HEK293 (cell line): Measurements from ENCODE around the gene MYH11.

Experiments used
- CTCF ChIA-PET: fragments of 350-600 bp; formaldehyde crosslinking; extraction: SDS; loops from one replicate; lab custom pipeline; 2021; ENCODE audit warnings: antibody characterized with exemption; lab: Yijun Ruan, JAX
- POLR2A ChIA-PET: fragments of 300-600 bp; formaldehyde crosslinking; extraction: SDS; loops from one replicate; lab custom pipeline; 2020; ENCODE audit warnings: antibody characterized with exemption, inconsistent platforms; lab: Yijun Ruan, JAX
- H3K27ac ChIP-seq: fragments of 200-500 bp; sonication (Bioruptor generic); 2 replicates; pipeline ENCODE4 v1.5.1; 2014; ENCODE audit warnings: low read depth, low read length, control low read depth, inconsistent platforms; ENCODE audit errors: extremely low read depth
- H3K36me3 ChIP-seq, 2 experiments: fragments of 200-500 bp in 1 of 2; sonication (Bioruptor generic) in 1 of 2; 1 replicate in 1 of 2; 2 replicates in 1 of 2; pipeline ENCODE4 v1.5.1; 2014 to 2017; ENCODE audit warnings: inconsistent platforms in 2 of 2, low read length in 2 of 2; ENCODE audit not compliant: control insufficient read depth in 2 of 2, insufficient read depth in 1 of 2
- H3K4me1 ChIP-seq: fragments of 200-500 bp; sonication (Bioruptor generic); 2 replicates; pipeline ENCODE4 v1.5.1; 2014; ENCODE audit warnings: mild to moderate bottlenecking, low read length, inconsistent platforms; ENCODE audit not compliant: control insufficient read depth, insufficient read depth
- H3K4me3 ChIP-seq: 2 replicates; pipeline ENCODE4 v1.5.1; 2011; ENCODE audit warnings: low read depth, mild to moderate bottlenecking, control low read depth, low read length, moderate library complexity
- H3K9me3 ChIP-seq: fragments of 200-500 bp; sonication (Bioruptor generic); 2 replicates; pipeline ENCODE4 v1.5.1; 2014; ENCODE audit warnings: low read depth, low read length, inconsistent platforms; ENCODE audit not compliant: control insufficient read depth, insufficient read depth
- ATF2 ChIP-seq: fragments of 450-650 bp; formaldehyde crosslinking; IDR thresholded peaks from 2 replicates; pipeline ENCODE4 v1.5.1; 2016; ENCODE audit warnings: missing biosample characterization, missing genetic modification characterization, low read depth
- GLI4 ChIP-seq: fragments of 450-650 bp; formaldehyde crosslinking; IDR thresholded peaks from 2 replicates; pipeline ENCODE4 v1.5.1; 2016; ENCODE audit warnings: missing biosample characterization, missing genetic modification characterization
- GLIS1 ChIP-seq: fragments of 450-650 bp; formaldehyde crosslinking; IDR thresholded peaks from 2 replicates; pipeline ENCODE4 v1.5.1; 2016; ENCODE audit warnings: missing biosample characterization, missing genetic modification characterization
- IKZF3 ChIP-seq: fragments of 450-650 bp; IDR thresholded peaks from 2 replicates; pipeline ENCODE4 v1.5.0; 2018; ENCODE audit warnings: missing biosample characterization, mild to moderate bottlenecking, missing genetic modification characterization, moderate library complexity
- KLF8 ChIP-seq: fragments of 450-650 bp; formaldehyde crosslinking; IDR thresholded peaks from 2 replicates; pipeline ENCODE4 v1.5.1; 2016; ENCODE audit warnings: missing biosample characterization, missing genetic modification characterization
- KLF9 ChIP-seq: fragments of 450-650 bp; formaldehyde crosslinking; IDR thresholded peaks from 2 replicates; pipeline ENCODE4 v1.5.1; 2016; ENCODE audit warnings: missing biosample characterization, missing genetic modification characterization, low read depth
- OSR2 ChIP-seq: fragments of 450-650 bp; formaldehyde crosslinking; IDR thresholded peaks from 2 replicates; pipeline ENCODE4 v1.5.1; 2016; ENCODE audit warnings: missing biosample characterization, missing genetic modification characterization
- SCRT2 ChIP-seq: fragments of 450-650 bp; formaldehyde crosslinking; IDR thresholded peaks from 2 replicates; pipeline ENCODE4 v1.5.1; 2016; ENCODE audit warnings: missing biosample characterization, missing genetic modification characterization
- SETDB1 ChIP-seq: IDR thresholded peaks from one replicate; pipeline ENCODE4 v1.6.1; 2017; ENCODE audit warnings: mild to moderate bottlenecking, low read length, moderate library complexity, mixed read lengths; ENCODE audit not compliant: insufficient read length
- SP3 ChIP-seq: fragments of 450-650 bp; formaldehyde crosslinking; IDR thresholded peaks from 2 replicates; pipeline ENCODE4 v1.5.1; 2016; ENCODE audit warnings: missing biosample characterization, missing genetic modification characterization
- TRIM28 ChIP-seq: IDR thresholded peaks from 2 replicates; pipeline ENCODE4 v1.6.1; 2011; ENCODE audit warnings: low read length, control low read depth, borderline replicate concordance
- WT1 ChIP-seq: fragments of 450-650 bp; formaldehyde crosslinking; IDR thresholded peaks from 2 replicates; pipeline ENCODE4 v1.5.1; 2016; ENCODE audit warnings: missing biosample characterization, missing genetic modification characterization
- ZBTB1 ChIP-seq: fragments of 450-650 bp; formaldehyde crosslinking; IDR thresholded peaks from 2 replicates; pipeline ENCODE4 v1.5.1; 2016; ENCODE audit warnings: missing biosample characterization, missing genetic modification characterization
- ZBTB21 ChIP-seq: fragments of 450-650 bp; formaldehyde crosslinking; IDR thresholded peaks from 2 replicates; pipeline ENCODE4 v1.5.1; 2017; ENCODE audit warnings: missing biosample characterization, missing genetic modification characterization
- ZBTB44 ChIP-seq: fragments of 450-650 bp; IDR thresholded peaks from 2 replicates; pipeline ENCODE4 v1.5.1; 2018; ENCODE audit warnings: missing biosample characterization, mild to moderate bottlenecking, missing genetic modification characterization
- ZEB2 ChIP-seq: fragments of 450-650 bp; formaldehyde crosslinking; IDR thresholded peaks from 2 replicates; pipeline ENCODE4 v1.5.1; 2016; ENCODE audit warnings: missing biosample characterization, missing genetic modification characterization
- ZNF133 ChIP-seq: fragments of 450-650 bp; formaldehyde crosslinking; IDR thresholded peaks from 2 replicates; pipeline ENCODE4 v1.5.1; 2016; ENCODE audit warnings: missing biosample characterization, missing genetic modification characterization
- ZNF140 ChIP-seq: fragments of 450-650 bp; formaldehyde crosslinking; IDR thresholded peaks from 2 replicates; pipeline ENCODE4 v1.5.1; 2016; ENCODE audit warnings: missing biosample characterization, missing genetic modification characterization
- ZNF148 ChIP-seq: fragments of 450-650 bp; formaldehyde crosslinking; IDR thresholded peaks from 2 replicates; pipeline ENCODE4 v1.5.0; 2017; ENCODE audit warnings: missing biosample characterization, missing genetic modification characterization, borderline replicate concordance
- ZNF221 ChIP-seq: fragments of 450-650 bp; formaldehyde crosslinking; IDR thresholded peaks from 2 replicates; pipeline ENCODE4 v1.5.1; 2017; ENCODE audit warnings: missing biosample characterization, missing genetic modification characterization, borderline replicate concordance
- ZNF24 ChIP-seq: fragments of 450-650 bp; formaldehyde crosslinking; IDR thresholded peaks from 2 replicates; pipeline ENCODE4 v1.5.1; 2016; ENCODE audit warnings: missing biosample characterization, missing genetic modification characterization
- ZNF362 ChIP-seq: fragments of 450-650 bp; formaldehyde crosslinking; IDR thresholded peaks from 2 replicates; pipeline ENCODE4 v1.5.1; 2016; ENCODE audit warnings: missing biosample characterization, missing genetic modification characterization
- ZNF398 ChIP-seq: fragments of 450-650 bp; formaldehyde crosslinking; IDR thresholded peaks from 2 replicates; pipeline ENCODE4 v1.5.1; 2017; ENCODE audit warnings: missing biosample characterization, missing genetic modification characterization
- ZNF433 ChIP-seq: fragments of 450-650 bp; formaldehyde crosslinking; IDR thresholded peaks from 2 replicates; pipeline ENCODE4 v1.5.1; 2016; ENCODE audit warnings: missing biosample characterization, missing genetic modification characterization, low read depth
- ZNF510 ChIP-seq: fragments of 450-650 bp; formaldehyde crosslinking; IDR thresholded peaks from 2 replicates; pipeline ENCODE4 v1.5.1; 2018; ENCODE audit warnings: mild to moderate bottlenecking, missing genetic modification characterization, missing biosample characterization; ENCODE audit not compliant: insufficient replicate concordance
- ZNF549 ChIP-seq: fragments of 450-650 bp; IDR thresholded peaks from 2 replicates; pipeline ENCODE4 v1.5.1; 2018; ENCODE audit warnings: missing biosample characterization, missing genetic modification characterization, mild to moderate bottlenecking, inconsistent platforms, moderate library complexity
- ZNF626 ChIP-seq: fragments of 450-650 bp; sonication (Bioruptor Pico); formaldehyde crosslinking; IDR thresholded peaks from 2 replicates; pipeline ENCODE4 v1.5.1; 2018; ENCODE audit warnings: missing biosample characterization, missing genetic modification characterization, inconsistent platforms
- ZNF664 ChIP-seq: fragments of 450-650 bp; formaldehyde crosslinking; IDR thresholded peaks from 2 replicates; pipeline ENCODE4 v1.5.1; 2016; ENCODE audit warnings: missing biosample characterization, missing genetic modification characterization
- ZNF677 ChIP-seq: fragments of 450-650 bp; IDR thresholded peaks from 2 replicates; pipeline ENCODE4 v1.5.0; 2018; ENCODE audit warnings: missing biosample characterization, mild to moderate bottlenecking, missing genetic modification characterization, moderate library complexity
- ZNF701 ChIP-seq: fragments of 450-650 bp; formaldehyde crosslinking; IDR thresholded peaks from 2 replicates; pipeline ENCODE4 v1.5.1; 2016; ENCODE audit warnings: missing biosample characterization, missing genetic modification characterization
- ZNF843 ChIP-seq: fragments of 450-650 bp; formaldehyde crosslinking; IDR thresholded peaks from 2 replicates; pipeline ENCODE4 v1.5.1; 2016; ENCODE audit warnings: missing biosample characterization, missing genetic modification characterization
- ZXDB ChIP-seq: fragments of 450-650 bp; formaldehyde crosslinking; IDR thresholded peaks from 2 replicates; pipeline ENCODE4 v1.5.1; 2016; ENCODE audit warnings: missing biosample characterization, missing genetic modification characterization

Gene MYH11

GRCh38 chr16:15653227-15653626 lies 203.6 kb downstream of the MYH11 start:
- POLR2A ChIA-PET = interaction anchor here (0.8 to 2.4 kb wide), 2 partner anchors 9 to 11 kb away, joined by 4 to 11 read pairs; partner anchors contain the start of gene MARF1
- H3K27ac ChIP-seq = no peak overlapping the region
- CTCF ChIA-PET = interaction anchor here (0.6 to 1.5 kb wide), 3 partner anchors 10 to 161 kb away, joined by 3 to 8 read pairs (median 5); partner anchors contain the start of gene MARF1
- H3K4me3 ChIP-seq = no peak overlapping the region
- H3K36me3 ChIP-seq = peaks cover 3 to 7% of the 10 kb centered on the region in 2 experiments; a peak in 2 of 3 replicates
- no peaks in the 10 kb centered on the region; the same call in 1 of the 2 replicates for H3K4me1 ChIP-seq
- no peaks in the 10 kb centered on the region for H3K9me3 ChIP-seq
- TF ChIP-seq ZBTB21 (tag by site-specific recombination) (peak; percentile 76), SCRT2 (tag by site-specific recombination) (no peak), ZNF24 (tag by site-specific recombination) (0 out of 2 replicates have a peak, but pooled peaks have one; percentile 44), ZNF133 (tag by site-specific recombination) (no peak), ZNF677 (tag by site-specific recombination) (no peak), ZNF148 (tag by site-specific recombination) (no peak), ZBTB44 (tag by site-specific recombination) (peak; percentile 92), KLF9 (tag by site-specific recombination) (no peak), GLIS1 (tag by site-specific recombination) (no peak), ZNF221 (tag by site-specific recombination) (no peak), ZNF140 (tag by site-specific recombination) (no peak), ZNF664 (tag by site-specific recombination) (no peak), WT1 (tag by site-specific recombination) (peak; percentile 32; the same call in 1 of the 2 replicates), ATF2 (peak; percentile 53; the same call in 1 of the 2 replicates), ZNF510 (no peak), ZNF398 (tag by site-specific recombination) (peak; percentile 50), ZNF701 (tag by site-specific recombination) (no peak), ZBTB1 (tag by site-specific recombination) (no peak), OSR2 (tag by site-specific recombination) (peak; percentile 91), SP3 (no peak), ZXDB (tag by site-specific recombination) (peak; percentile 69; the same call in 1 of the 2 replicates), ZNF843 (tag by site-specific recombination) (peak; percentile 61; the same call in 1 of the 2 replicates), ZNF549 (no peak), SETDB1 (no peak), ZNF362 (tag by site-specific recombination) (no peak), IKZF3 (tag by site-specific recombination) (peak; percentile 70), ZEB2 (tag by site-specific recombination) (peak; percentile 83), ZNF433 (tag by site-specific recombination) (no peak), GLI4 (tag by site-specific recombination) (no peak), ZNF626 (no peak), TRIM28 (0 out of 2 replicates have a peak, but pooled peaks have one; percentile 29), KLF8 (tag by site-specific recombination) (no peak)
